Measurements from ENCODE around the gene RASSF4. TPM values are rescaled to one million over a fixed set of nuclear protein-coding genes. Genes with fewer than 3 reads are reported as not detected.
A peak's percentile ranks its signal among the peaks of the same experiment; 100 is the strongest.

RASSF4 gene
- total and polyA plus RNA-seq, 9 of the 15 experiments (the other 6 are each of a cell fraction or from before 2014, with no cell fraction given): 0.01 to 0.62 (median 0.11) TPM; not detected in 3

- H4K20me1 ChIP-seq (replicated peaks; ENCODE audit: control insufficient read depth, insufficient read depth, low read length): no peaks in the 10 kb centered on the region
- H3K36me3 ChIP-seq (ENCODE audit: control insufficient read depth, insufficient read depth, low read length): no peaks in the 10 kb centered on the region
- in situ Hi-C loops (cut with MboI): no loop called here
- no TSS peak for BruUV-seq (replicated peaks)
- H3K4me3 ChIP-seq: no peak overlapping the region
- no peak for DNase-seq (ENCODE audit: extremely low read depth in 1 of 4, low spot score in 3 of 4)
- WGBS (ENCODE audit: insufficient coverage, low coverage, missing lambda C conversion rate): 27% methylated on average over 8 of the region's 8 CpGs
- no peaks in the 10 kb centered on the region for H3K79me2 ChIP-seq (ENCODE audit: control insufficient read depth, insufficient read depth, low read length)
- no peaks in the 10 kb centered on the region for H3K9me3 ChIP-seq (replicated peaks; ENCODE audit: control insufficient read depth, insufficient read depth, low read depth, low read length)
- ChIA-PET CTCF (ENCODE audit: low intra/inter-chr PET ratio) (no interaction called here), POLR2A (interaction anchor here (2.0 kb wide), 1 partner anchor 13 kb away, joined by 6 read pairs; the partner anchor contains the start of gene DEPP1)
- no peaks in the 10 kb centered on the region for H3K9me1 ChIP-seq (ENCODE audit: control insufficient read depth, insufficient read depth, low read length)
- ATAC-seq: no peak
- no peak overlapping the region for H3K27ac ChIP-seq (ENCODE audit: extremely low read depth, low read depth, low read length)
- intact Hi-C loops (cut with micrococcal nuclease): no loop called here
- peak; percentile 65 for FAIRE-seq
- H3K4me1 ChIP-seq (replicated peaks in 1 of 2; ENCODE audit: control insufficient read depth in 2 of 2, insufficient read depth in 2 of 2, low read length in 2 of 2): peaks cover 5 to 7% of the 10 kb centered on the region in 2 experiments; a peak in 4 of 5 replicates
- H3K9ac ChIP-seq (ENCODE audit: insufficient read depth in 1 of 2, low read depth in 2 of 2, low read length in 2 of 2): no peak overlapping the region
- no peak overlapping the region for H3K4me2 ChIP-seq (ENCODE audit: insufficient read depth, low read length)
- peak overlapping the region; percentile 81 for H2AFZ ChIP-seq (ENCODE audit: low read depth, low read length)
- peaks cover 2 to 31% of the 10 kb centered on the region in 2 experiments; a peak in 2 of 5 replicates for H3K27me3 ChIP-seq (ENCODE audit: control insufficient read depth in 2 of 2, insufficient read depth in 2 of 2, low read length in 2 of 2)
- TF ChIP-seq MAFK (IDR thresholded peaks at IDR 0.05; ENCODE audit: low read length) (no peak), NR2C2 (CRISPR knock-in tag; IDR thresholded peaks at IDR 0.05) (no peak), NR2C2 (tag; IDR thresholded peaks at IDR 0.05) (0 out of 2 replicates have a peak, but pooled peaks have one; percentile 18), GABPA (tag; conservative IDR thresholded peaks at IDR 0.05; ENCODE audit: low read depth) (peak; percentile 44; the same call in 1 of the 2 replicates), ZNF274 (IDR thresholded peaks at IDR 0.05; ENCODE audit: borderline replicate concordance, low read depth, low read length) (no peak)
- TF ChIP-seq, protein P1, sequence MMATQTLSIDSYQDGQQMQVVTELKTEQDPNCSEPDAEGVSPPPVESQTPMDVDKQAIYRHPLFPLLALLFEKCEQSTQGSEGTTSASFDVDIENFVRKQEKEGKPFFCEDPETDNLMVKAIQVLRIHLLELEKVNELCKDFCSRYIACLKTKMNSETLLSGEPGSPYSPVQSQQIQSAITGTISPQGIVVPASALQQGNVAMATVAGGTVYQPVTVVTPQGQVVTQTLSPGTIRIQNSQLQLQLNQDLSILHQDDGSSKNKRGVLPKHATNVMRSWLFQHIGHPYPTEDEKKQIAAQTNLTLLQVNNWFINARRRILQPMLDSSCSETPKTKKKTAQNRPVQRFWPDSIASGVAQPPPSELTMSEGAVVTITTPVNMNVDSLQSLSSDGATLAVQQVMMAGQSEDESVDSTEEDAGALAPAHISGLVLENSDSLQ (IDR thresholded peaks at IDR 0.05): peak; percentile 10; the same call in 1 of the 2 replicates
- TF ChIP-seq, protein P2, sequence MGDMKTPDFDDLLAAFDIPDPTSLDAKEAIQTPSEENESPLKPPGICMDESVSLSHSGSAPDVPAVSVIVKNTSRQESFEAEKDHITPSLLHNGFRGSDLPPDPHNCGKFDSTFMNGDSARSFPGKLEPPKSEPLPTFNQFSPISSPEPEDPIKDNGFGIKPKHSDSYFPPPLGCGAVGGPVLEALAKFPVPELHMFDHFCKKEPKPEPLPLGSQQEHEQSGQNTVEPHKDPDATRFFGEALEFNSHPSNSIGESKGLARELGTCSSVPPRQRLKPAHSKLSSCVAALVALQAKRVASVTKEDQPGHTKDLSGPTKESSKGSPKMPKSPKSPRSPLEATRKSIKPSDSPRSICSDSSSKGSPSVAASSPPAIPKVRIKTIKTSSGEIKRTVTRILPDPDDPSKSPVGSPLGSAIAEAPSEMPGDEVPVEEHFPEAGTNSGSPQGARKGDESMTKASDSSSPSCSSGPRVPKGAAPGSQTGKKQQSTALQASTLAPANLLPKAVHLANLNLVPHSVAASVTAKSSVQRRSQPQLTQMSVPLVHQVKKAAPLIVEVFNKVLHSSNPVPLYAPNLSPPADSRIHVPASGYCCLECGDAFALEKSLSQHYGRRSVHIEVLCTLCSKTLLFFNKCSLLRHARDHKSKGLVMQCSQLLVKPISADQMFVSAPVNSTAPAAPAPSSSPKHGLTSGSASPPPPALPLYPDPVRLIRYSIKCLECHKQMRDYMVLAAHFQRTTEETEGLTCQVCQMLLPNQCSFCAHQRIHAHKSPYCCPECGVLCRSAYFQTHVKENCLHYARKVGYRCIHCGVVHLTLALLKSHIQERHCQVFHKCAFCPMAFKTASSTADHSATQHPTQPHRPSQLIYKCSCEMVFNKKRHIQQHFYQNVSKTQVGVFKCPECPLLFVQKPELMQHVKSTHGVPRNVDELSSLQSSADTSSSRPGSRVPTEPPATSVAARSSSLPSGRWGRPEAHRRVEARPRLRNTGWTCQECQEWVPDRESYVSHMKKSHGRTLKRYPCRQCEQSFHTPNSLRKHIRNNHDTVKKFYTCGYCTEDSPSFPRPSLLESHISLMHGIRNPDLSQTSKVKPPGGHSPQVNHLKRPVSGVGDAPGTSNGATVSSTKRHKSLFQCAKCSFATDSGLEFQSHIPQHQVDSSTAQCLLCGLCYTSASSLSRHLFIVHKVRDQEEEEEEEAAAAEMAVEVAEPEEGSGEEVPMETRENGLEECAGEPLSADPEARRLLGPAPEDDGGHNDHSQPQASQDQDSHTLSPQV (IDR thresholded peaks at IDR 0.05): no peak
- TF ChIP-seq, protein P3, sequence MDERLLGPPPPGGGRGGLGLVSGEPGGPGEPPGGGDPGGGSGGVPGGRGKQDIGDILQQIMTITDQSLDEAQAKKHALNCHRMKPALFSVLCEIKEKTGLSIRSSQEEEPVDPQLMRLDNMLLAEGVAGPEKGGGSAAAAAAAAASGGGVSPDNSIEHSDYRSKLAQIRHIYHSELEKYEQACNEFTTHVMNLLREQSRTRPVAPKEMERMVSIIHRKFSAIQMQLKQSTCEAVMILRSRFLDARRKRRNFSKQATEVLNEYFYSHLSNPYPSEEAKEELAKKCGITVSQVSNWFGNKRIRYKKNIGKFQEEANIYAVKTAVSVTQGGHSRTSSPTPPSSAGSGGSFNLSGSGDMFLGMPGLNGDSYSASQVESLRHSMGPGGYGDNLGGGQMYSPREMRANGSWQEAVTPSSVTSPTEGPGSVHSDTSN (CRISPR knock-in tag; IDR thresholded peaks at IDR 0.05; ENCODE audit: low read depth): no peak
- TF ChIP-seq, protein P3 (tag; conservative IDR thresholded peaks at IDR 0.05; ENCODE audit: low read depth): peak; percentile 59
Observed at GRCh38 chr10:44966129-44966815, 6.7 kb downstream of the RASSF4 start.
